LNCaP clone FGC (cell line): ENCODE measurements around the gene KCNG4.

Experiments used
- DNase-seq: peaks from one replicate; pipeline ENCODE4 v3.0.0-alpha.2; 2011; ENCODE audit warnings: low read depth
- H3K4me3 ChIP-seq: 2 replicates; pipeline ENCODE4 v1.5.1; 2011; ENCODE audit warnings: mild to moderate bottlenecking, low read depth, low read length, control low read depth
- CTCF ChIP-seq: IDR thresholded peaks from 2 replicates; pipeline ENCODE4 v1.5.1; 2012; ENCODE audit warnings: mild to moderate bottlenecking; ENCODE audit not compliant: control insufficient read depth, insufficient read depth; ENCODE audit errors: extremely low read depth

KCNG4 gene

DNA sequence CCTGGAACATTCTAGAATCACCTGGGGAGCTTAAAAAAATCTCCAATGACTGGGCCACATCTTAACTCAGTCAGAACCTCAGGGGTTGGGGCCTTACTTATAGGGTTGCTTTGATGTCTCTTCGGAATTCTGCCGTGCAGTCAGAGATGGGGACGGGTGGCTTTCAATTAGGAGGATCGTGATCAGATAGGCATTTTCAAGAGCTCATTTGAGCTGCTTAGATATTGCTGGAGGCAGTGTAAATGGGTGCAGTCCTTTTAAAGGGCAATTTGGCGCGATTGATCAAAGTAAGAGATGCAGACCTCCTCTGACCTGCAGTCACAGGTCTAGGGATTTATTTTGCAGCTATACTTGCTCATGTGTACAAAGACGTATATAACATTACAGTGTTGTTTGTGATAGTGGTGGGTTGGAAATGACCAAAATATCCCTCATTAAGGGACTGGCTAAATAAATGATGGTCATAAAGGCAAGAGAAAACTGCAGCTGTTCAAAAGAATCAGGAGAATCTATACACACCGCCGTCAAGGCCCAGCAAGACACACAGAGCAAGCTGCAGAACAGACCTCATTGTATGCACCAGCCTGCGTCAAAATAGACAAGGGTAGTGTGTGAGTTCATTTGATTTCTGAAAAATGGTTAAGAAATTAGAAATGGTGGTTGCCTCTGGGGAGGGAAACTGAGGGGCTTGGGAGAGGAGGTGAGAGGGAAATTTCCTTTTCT, 6.3 kb upstream of the KCNG4 start:
- no peak for DNase-seq
- no peak overlapping the region for H3K4me3 ChIP-seq
- no peak for TF ChIP-seq CTCF

DNA sequence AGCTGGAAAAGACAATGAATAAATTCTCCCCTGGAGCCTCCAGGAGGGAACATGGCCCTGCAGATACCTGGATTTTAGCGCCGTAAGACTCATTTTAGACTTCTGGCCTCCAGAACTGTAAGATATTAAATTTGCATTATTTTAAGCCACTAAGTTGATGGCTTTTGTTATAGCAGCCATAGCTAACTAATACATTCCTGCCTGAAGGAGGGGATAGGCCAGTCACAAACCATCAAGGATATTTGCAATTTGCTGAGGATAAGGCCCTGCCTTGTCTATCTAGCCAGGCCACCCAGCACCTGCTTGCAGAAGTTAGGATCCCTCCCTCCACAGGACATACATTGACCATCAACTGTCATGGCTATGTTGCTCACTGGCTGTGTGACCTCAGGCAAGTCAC, 4.9 kb upstream of the KCNG4 start:
- TF ChIP-seq CTCF = no peak
- DNase-seq = no peak
- no peak overlapping the region for H3K4me3 ChIP-seq

DNA sequence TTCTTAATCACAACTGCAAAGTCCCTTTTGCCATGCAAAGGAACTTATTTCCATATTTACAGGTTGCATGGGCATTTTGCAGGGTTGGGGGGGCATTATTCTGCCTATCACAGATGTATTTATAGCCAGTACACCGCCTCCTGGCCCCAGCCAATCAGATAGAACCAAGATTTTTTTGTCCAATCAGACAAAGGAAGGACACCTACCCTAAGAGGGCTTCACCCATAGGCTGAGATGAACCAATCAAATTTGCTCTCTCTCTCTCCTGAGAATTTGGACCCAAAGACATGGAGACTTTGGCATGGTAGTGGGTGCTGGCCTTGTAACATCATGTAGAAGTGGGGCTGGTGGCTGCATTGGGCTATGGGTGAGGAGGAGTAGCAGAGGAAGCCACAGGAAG, 3.9 kb upstream of the KCNG4 start:
- H3K4me3 ChIP-seq = no peak overlapping the region
- no peak for DNase-seq
- no peak for TF ChIP-seq CTCF

DNA sequence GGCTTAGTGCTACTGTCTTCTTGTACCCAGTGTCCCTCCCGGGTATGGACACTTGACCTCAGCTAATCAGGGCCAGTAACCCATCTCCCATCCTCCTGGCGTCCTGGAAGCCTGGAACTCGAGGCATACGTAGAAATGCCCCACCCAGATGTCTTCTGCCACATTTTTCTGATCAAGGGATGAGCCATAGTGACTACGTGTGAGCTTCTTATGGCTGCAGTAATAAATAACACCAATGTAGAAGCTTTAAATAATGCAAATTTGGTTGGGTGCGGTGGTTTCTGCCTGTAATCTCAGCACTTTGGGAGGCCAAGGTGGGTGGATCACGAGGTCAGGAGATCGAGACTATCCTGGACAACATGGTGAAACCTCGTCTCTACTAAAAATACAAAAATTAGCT, 3.0 kb upstream of the KCNG4 start:
- TF ChIP-seq CTCF = no peak
- H3K4me3 ChIP-seq = no peak overlapping the region
- DNase-seq = no peak

GRCh38 chr16:84241778-84242177, 2.0 kb upstream of the KCNG4 start:
- DNase-seq = no peak

DNA sequence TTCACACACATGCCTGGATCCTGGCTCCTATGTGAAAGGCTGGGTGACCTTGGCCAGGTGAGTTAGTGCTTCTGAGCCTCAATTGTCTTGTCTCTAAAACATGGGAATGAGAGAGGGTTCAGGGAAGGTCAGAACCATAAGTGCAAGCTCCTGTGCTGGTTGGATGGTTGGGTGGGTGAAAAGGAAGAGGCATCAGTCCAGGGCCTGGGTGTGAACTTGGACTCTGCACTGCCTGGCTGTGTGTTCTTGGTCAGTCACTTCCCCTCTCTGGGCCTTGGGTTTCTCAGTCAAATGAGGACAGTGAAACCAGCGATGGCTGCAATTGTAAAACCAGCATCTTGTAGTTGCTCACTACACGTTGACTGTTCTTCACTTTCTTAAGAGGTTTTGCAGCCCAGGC, 643 bp upstream of the KCNG4 start:
- no peak for DNase-seq
- no peak overlapping the region for H3K4me3 ChIP-seq
- no peak for TF ChIP-seq CTCF

More at GRCh38 chr16:84241778-84242177, 2.0 kb upstream of the KCNG4 start:
- H3K4me3 ChIP-seq = no peak overlapping the region
- TF ChIP-seq CTCF = no peak

DNA sequence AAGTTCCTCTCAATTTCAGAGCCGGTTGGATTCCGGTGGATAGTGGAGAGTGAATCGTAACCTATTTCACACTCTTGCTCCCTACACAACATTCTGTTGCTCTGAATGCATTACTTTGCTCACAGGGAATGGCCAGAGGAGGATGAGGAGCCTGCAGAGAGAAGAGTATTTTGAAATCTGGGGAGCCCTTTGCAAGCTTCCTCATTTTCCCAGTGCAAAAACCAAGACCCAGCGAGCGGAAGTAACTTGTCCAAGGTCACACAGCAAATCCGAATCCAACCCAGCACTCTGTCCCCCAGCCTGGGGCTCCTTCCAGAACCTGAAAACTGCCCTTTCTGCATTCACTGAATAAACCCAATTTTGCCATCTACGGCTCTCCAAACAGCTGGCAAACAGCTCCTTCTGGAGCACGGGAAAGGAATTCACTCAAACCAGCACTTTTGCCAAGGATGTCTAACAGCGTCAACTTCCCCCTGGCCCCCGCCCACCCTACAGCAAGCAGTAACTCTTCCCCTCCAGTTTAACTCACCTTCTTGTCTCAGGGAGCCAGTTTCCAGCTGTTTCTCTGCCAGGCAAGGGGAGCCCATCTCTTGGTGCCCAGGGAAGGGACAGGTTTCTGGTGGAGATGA, 557 bp downstream of the KCNG4 start:
- no peak for TF ChIP-seq CTCF
- DNase-seq = no peak

More for the DNA sequence above, 557 bp downstream of the KCNG4 start:
- H3K4me3 ChIP-seq = no peak overlapping the region
